Neural cell (in vitro differentiated cells): ENCODE results near the gene YBX1. TPM values are rescaled to one million over a fixed set of nuclear protein-coding genes. Genes with fewer than 3 reads are reported as not detected.

Experiments
- H2AFZ ChIP-seq: fragments of 200-600, 300-800 bp; sonication (generic), shearing (Covaris generic); 2 replicates; pipeline ENCODE4 v1.6.0; 2014; ENCODE audit warnings: low read depth, mild to moderate bottlenecking, antibody characterized with exemption, low read length, moderate library complexity
- H3F3A ChIP-seq: fragments of 200-600 bp; shearing (Covaris generic); 2 replicates; pipeline ENCODE4 v1.6.1; 2016; ENCODE audit warnings: mild to moderate bottlenecking, moderate library complexity, mixed read lengths, antibody characterized with exemption, low read length; ENCODE audit not compliant: insufficient read depth, poor library complexity, severe bottlenecking
- H3K27ac ChIP-seq: fragments of 200-600, 300-800 bp; sonication (generic), shearing (Covaris generic); 2 replicates; pipeline ENCODE4 v1.5.1; 2014; ENCODE audit warnings: mild to moderate bottlenecking, low read length, moderate library complexity
- H3K27me3 ChIP-seq: fragments of 300-800, 200-600 bp; sonication (generic), shearing (Covaris generic); 2 replicates; pipeline ENCODE4 v1.6.0; 2014; ENCODE audit warnings: mild to moderate bottlenecking, low read depth, low read length, moderate library complexity; ENCODE audit not compliant: insufficient read depth
- H3K36me3 ChIP-seq: fragments of 300-800, 200-600 bp; sonication (generic), shearing (Covaris generic); 2 replicates; pipeline ENCODE4 v1.5.1; 2014; ENCODE audit warnings: mild to moderate bottlenecking, antibody characterized with exemption, low read length, moderate library complexity; ENCODE audit not compliant: insufficient read depth
- H3K4me2 ChIP-seq: fragments of 300-800, 200-600 bp; sonication (generic), shearing (Covaris generic); 2 replicates; pipeline ENCODE4 v1.6.0; 2014; ENCODE audit warnings: mild to moderate bottlenecking, low read length
- H3K4me3 ChIP-seq: fragments of 300-800, 200-600 bp; sonication (generic), shearing (Covaris generic); 2 replicates; pipeline ENCODE4 v1.5.1; 2014; ENCODE audit warnings: mild to moderate bottlenecking, low read length, moderate library complexity
- H3K79me2 ChIP-seq: fragments of 200-600 bp; shearing (Covaris generic); replicated peaks from 2 replicates; pipeline ENCODE4 v1.6.0; 2014; ENCODE audit warnings: mild to moderate bottlenecking, low read length, moderate library complexity; ENCODE audit not compliant: insufficient read depth
- H3K9ac ChIP-seq: fragments of 300-800, 200-600 bp; sonication (generic), shearing (Covaris generic); 2 replicates; pipeline ENCODE4 v1.6.1; 2016; ENCODE audit warnings: mild to moderate bottlenecking, low read length, mixed read lengths
- H3K9me2 ChIP-seq: fragments of 200-600 bp; shearing (Covaris generic); 2 replicates; pipeline ENCODE4 v1.6.1; 2016; ENCODE audit warnings: mild to moderate bottlenecking, low read length, mixed read lengths; ENCODE audit not compliant: insufficient read depth
- H3K9me3 ChIP-seq: fragments of 200-600, 300-800 bp; sonication (generic), shearing (Covaris generic); 2 replicates; pipeline ENCODE4 v1.6.1; 2016; ENCODE audit warnings: mild to moderate bottlenecking, mixed run types, low read length, moderate library complexity, mixed read lengths
- H4K20me1 ChIP-seq: fragments of 200-600 bp; shearing (Covaris generic); 2 replicates; pipeline ENCODE4 v1.6.1; 2016; ENCODE audit warnings: mild to moderate bottlenecking, mixed run types; ENCODE audit not compliant: insufficient read depth
- CTCF ChIP-seq: fragments of 450-650 bp; IDR thresholded peaks from 2 replicates; pipeline ENCODE4 v1.5.1; 2014; ENCODE audit warnings: antibody characterized with exemption, mild to moderate bottlenecking, moderate library complexity; ENCODE audit not compliant: poor library complexity, severe bottlenecking
- EP300 ChIP-seq: fragments of 450-650 bp; conservative IDR thresholded peaks from 2 replicates; pipeline ENCODE4 v1.6.1; 2014; ENCODE audit warnings: antibody characterized with exemption, mild to moderate bottlenecking, moderate library complexity; ENCODE audit not compliant: poor library complexity, severe bottlenecking
- EZH2 ChIP-seq: fragments of 200-600, 300-800 bp; shearing (Covaris generic), sonication (generic); IDR thresholded peaks from 2 replicates; pipeline ENCODE4 v1.6.1; 2014; ENCODE audit warnings: antibody characterized with exemption, low read length, borderline replicate concordance, mild to moderate bottlenecking; ENCODE audit not compliant: insufficient read depth, poor library complexity, severe bottlenecking
- MXI1 ChIP-seq: fragments of 450-650 bp; conservative IDR thresholded peaks from 2 replicates; pipeline ENCODE4 v1.6.1; 2014; ENCODE audit warnings: antibody characterized with exemption, mild to moderate bottlenecking; ENCODE audit not compliant: poor library complexity, severe bottlenecking
- POLR2AphosphoS5 ChIP-seq: IDR thresholded peaks from 2 replicates; pipeline ENCODE4 v1.6.1; 2012
- RAD21 ChIP-seq: fragments of 450-650 bp; conservative IDR thresholded peaks from 2 replicates; pipeline ENCODE4 v1.6.1; 2014; ENCODE audit warnings: antibody characterized with exemption, mild to moderate bottlenecking, moderate library complexity
- SMC3 ChIP-seq: fragments of 450-650 bp; conservative IDR thresholded peaks from 2 replicates; pipeline ENCODE4 v1.6.1; 2014; ENCODE audit warnings: antibody characterized with exemption, mild to moderate bottlenecking, moderate library complexity; ENCODE audit not compliant: poor library complexity
- TAF1 ChIP-seq: IDR thresholded peaks from 2 replicates; pipeline ENCODE4 v1.6.1; 2012; ENCODE audit warnings: low read depth
- polyA plus RNA-seq: library from polyadenylated mRNA; depleted of rRNA; stranded (reverse); fragments of >200 nt; gene quantifications from 2 replicates; pipeline ENCODE4 v1.2.3, GENCODE V29; 2014
- TF ChIP-seq, protein P1 (sequence below): IDR thresholded peaks from 2 replicates; pipeline ENCODE4 v1.6.1; 2012; ENCODE audit warnings: borderline replicate concordance

The YBX1 gene
- polyA plus RNA-seq, 1 donor from 2014 or later = 706 TPM

DNA sequence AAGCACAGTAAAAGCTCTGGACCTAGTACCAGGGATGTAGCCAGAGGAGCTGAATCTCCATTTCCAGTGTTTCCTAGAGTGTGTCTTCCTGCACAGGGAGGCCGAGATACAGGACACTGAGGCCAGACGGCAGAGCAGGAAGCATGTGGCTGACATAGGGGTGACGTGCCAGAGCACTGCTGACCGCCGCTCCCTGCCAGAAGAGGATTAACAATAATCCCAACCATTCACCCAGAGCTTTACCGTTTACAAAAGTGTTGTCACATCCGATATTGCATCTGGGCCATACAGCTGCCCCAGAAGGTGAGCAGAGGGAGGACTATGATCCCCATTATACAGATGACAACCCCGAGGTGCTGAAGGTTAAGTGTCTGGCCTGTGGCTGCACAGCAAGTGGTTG, 63.6 kb downstream of the YBX1 start:
- H3K36me3 ChIP-seq = no peaks in the 10 kb centered on the region
- no peak overlapping the region for H2AFZ ChIP-seq
- no peaks in the 10 kb centered on the region for H3K9me2 ChIP-seq
- no peaks in the 10 kb centered on the region for H3K9me3 ChIP-seq
- no peak overlapping the region for H3K27ac ChIP-seq
- H3K4me3 ChIP-seq = no peak overlapping the region
- no peaks in the 10 kb centered on the region for H3K27me3 ChIP-seq
- no peak overlapping the region for H3K9ac ChIP-seq
- H3K4me2 ChIP-seq = no peak overlapping the region
- no peaks in the 10 kb centered on the region for H3K79me2 ChIP-seq
- no peaks in the 10 kb centered on the region for H3F3A ChIP-seq
- H4K20me1 ChIP-seq = no peaks in the 10 kb centered on the region
- TF ChIP-seq RAD21 (no peak), POLR2AphosphoS5 (no peak), SMC3 (no peak), EP300 (no peak), EZH2 (no peak), TAF1 (no peak), MXI1 (no peak), CTCF (no peak)
- TF ChIP-seq, protein P1, sequence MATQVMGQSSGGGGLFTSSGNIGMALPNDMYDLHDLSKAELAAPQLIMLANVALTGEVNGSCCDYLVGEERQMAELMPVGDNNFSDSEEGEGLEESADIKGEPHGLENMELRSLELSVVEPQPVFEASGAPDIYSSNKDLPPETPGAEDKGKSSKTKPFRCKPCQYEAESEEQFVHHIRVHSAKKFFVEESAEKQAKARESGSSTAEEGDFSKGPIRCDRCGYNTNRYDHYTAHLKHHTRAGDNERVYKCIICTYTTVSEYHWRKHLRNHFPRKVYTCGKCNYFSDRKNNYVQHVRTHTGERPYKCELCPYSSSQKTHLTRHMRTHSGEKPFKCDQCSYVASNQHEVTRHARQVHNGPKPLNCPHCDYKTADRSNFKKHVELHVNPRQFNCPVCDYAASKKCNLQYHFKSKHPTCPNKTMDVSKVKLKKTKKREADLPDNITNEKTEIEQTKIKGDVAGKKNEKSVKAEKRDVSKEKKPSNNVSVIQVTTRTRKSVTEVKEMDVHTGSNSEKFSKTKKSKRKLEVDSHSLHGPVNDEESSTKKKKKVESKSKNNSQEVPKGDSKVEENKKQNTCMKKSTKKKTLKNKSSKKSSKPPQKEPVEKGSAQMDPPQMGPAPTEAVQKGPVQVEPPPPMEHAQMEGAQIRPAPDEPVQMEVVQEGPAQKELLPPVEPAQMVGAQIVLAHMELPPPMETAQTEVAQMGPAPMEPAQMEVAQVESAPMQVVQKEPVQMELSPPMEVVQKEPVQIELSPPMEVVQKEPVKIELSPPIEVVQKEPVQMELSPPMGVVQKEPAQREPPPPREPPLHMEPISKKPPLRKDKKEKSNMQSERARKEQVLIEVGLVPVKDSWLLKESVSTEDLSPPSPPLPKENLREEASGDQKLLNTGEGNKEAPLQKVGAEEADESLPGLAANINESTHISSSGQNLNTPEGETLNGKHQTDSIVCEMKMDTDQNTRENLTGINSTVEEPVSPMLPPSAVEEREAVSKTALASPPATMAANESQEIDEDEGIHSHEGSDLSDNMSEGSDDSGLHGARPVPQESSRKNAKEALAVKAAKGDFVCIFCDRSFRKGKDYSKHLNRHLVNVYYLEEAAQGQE = no peak

- Histone ChIP-seq H3K4me3 (no peak overlapping the region), H3K79me2 (no peaks in the 10 kb centered on the region), H3F3A (no peaks in the 10 kb centered on the region), H3K9me2 (no peaks in the 10 kb centered on the region), H3K4me2 (no peak overlapping the region), H3K27me3 (no peaks in the 10 kb centered on the region), H3K9ac (no peak overlapping the region), H3K36me3 (no peaks in the 10 kb centered on the region), H3K27ac (no peak overlapping the region), H3K9me3 (no peaks in the 10 kb centered on the region), H4K20me1 (no peaks in the 10 kb centered on the region), H2AFZ (no peak overlapping the region)
- TF ChIP-seq CTCF = no peak
- TF ChIP-seq, protein P1 = no peak
- no peak for TF ChIP-seq MXI1
- no peak for TF ChIP-seq TAF1
- no peak for TF ChIP-seq EZH2
- TF ChIP-seq SMC3 = no peak
- no peak for TF ChIP-seq POLR2AphosphoS5
- TF ChIP-seq RAD21 = no peak
- TF ChIP-seq EP300 = no peak
Observed at GRCh38 chr1:42746436-42747105, 64.4 kb downstream of the YBX1 start.
